ENCODE results near the gene OTOF.

Gene OTOF

DNA sequence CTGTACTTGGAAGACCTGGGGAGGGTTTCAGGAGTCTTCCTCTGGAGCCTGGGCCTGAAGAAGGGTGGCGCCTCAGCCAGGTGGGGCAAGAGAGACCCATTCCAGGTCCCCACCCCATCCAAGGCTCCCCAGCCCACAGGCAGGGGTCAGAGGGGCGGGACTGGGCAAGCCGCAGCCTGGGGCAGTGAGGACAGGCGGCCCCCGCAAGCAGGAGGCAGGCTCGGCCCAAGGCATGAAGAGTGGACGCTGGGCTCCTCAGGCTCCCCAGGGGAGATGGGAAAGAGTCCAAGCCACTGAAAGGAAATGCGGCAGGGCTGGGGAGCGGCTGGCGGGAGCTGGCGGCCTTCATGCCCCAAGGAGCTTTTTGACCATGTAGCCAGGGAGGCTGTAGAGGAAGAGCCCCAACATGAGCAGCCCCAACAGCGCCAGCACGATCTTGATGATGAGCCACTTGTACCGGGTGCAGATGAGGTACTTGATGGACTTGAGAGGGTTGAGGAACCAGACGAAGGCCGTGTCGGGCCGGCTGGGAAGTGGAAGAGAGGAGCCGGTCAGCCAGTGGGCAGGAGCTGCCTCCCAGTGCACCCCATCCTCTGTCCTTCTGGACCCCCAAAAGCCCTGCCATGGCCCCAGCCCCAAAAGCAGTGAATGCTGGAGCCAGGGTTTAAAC is 20.1 kb downstream of the OTOF start:
- Histone ChIP-seq H3K36me3 (ENCODE audit: control insufficient read depth, insufficient read depth, low read length) (no peaks in the 10 kb centered on the region), H3K4me1 (ENCODE audit: control insufficient read depth, insufficient read depth, low read length, poor library complexity, severe bottlenecking) (peaks cover 16% of the 10 kb centered on the region), H3K27ac (ENCODE audit: low read depth, low read length, severe bottlenecking) (no peak overlapping the region), H3K4me3 (ENCODE audit: extremely low read depth, insufficient read depth, low read length, poor library complexity, severe bottlenecking) (no peak overlapping the region), H3K9me3 (ENCODE audit: control insufficient read depth, low read length) (no peaks in the 10 kb centered on the region)
- 91 to 97% methylated on average over 16 to 17 of the region's 19 CpGs for WGBS, 2 experiments (ENCODE audit: insufficient coverage in 2 of 2)

- Histone ChIP-seq H3K9me3 (ENCODE audit: control insufficient read depth, low read length) (no peaks in the 10 kb centered on the region), H3K27ac (ENCODE audit: low read depth, low read length, severe bottlenecking) (no peak overlapping the region), H3K36me3 (ENCODE audit: control insufficient read depth, insufficient read depth, low read length) (no peaks in the 10 kb centered on the region), H3K4me3 (ENCODE audit: extremely low read depth, insufficient read depth, low read length, poor library complexity, severe bottlenecking) (no peak overlapping the region), H3K4me1 (ENCODE audit: control insufficient read depth, insufficient read depth, low read length, poor library complexity, severe bottlenecking) (peaks cover 16% of the 10 kb centered on the region)
- 73% methylated on average over 10 to 11 of the region's 11 CpGs for WGBS, 2 experiments (ENCODE audit: insufficient coverage in 2 of 2)
Observed at GRCh38 chr2:26457251-26457666, 20.7 kb downstream of the OTOF start.

DNA sequence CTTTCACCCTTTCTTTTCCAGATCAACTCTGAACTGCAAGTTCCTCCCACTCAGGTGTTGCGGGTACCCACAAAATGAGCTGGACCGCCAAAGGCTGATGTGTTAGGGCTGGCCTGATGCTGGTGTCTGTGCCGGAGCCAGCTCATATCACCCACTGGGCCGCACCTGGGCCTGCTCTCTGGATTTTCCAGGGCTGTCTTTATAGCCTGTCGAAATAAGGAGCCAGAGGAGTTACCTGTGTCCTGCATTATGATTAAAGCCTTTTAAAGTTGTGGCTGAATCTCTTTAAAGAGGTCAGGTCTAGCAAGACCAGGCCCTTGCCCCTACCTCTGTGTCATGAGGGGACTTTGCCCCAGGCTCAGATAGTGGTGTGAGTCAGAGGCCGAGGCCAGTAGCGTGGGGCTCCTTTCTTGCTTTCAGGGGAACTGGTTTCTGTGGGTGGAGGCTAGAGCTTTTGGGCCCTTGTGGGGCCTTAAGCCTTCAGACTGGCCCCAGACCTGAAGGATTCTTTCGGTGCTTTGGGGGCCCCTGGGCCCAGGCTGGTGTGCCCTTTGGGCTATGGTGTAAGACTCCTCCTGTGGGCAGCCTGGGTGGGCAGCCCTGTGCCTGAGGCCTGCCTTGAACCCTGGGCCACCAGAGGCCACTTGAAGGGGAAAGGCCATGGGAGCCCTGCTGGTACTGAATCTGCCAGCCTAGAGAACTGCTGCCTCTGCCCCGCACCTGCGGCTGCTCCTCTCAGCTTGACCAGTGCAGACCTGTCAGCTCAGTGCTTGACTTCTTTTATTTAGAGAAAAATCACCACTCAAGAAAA is 21.3 kb downstream of the OTOF start:
- WGBS, 2 experiments (ENCODE audit: insufficient coverage in 2 of 2): 97 to 98% methylated on average over 5 to 8 of the region's 10 CpGs
- Histone ChIP-seq H3K36me3 (ENCODE audit: control insufficient read depth, insufficient read depth, low read length) (no peaks in the 10 kb centered on the region), H3K4me3 (ENCODE audit: extremely low read depth, insufficient read depth, low read length, poor library complexity, severe bottlenecking) (no peak overlapping the region), H3K9me3 (ENCODE audit: control insufficient read depth, low read length) (no peaks in the 10 kb centered on the region), H3K27ac (ENCODE audit: low read depth, low read length, severe bottlenecking) (no peak overlapping the region), H3K4me1 (ENCODE audit: control insufficient read depth, insufficient read depth, low read length, poor library complexity, severe bottlenecking) (peaks cover 16% of the 10 kb centered on the region)

- no peaks in the 10 kb centered on the region for H3K36me3 ChIP-seq (ENCODE audit: control insufficient read depth, insufficient read depth, low read length)
- H3K9me3 ChIP-seq (ENCODE audit: control insufficient read depth, low read length): no peaks in the 10 kb centered on the region
- 92 to 94% methylated on average over 15 to 17 of the region's 18 CpGs for WGBS, 2 experiments (ENCODE audit: insufficient coverage in 2 of 2)
- no peak overlapping the region for H3K27ac ChIP-seq (ENCODE audit: low read depth, low read length, severe bottlenecking)
- H3K4me3 ChIP-seq (ENCODE audit: extremely low read depth, insufficient read depth, low read length, poor library complexity, severe bottlenecking): no peak overlapping the region
- H3K4me1 ChIP-seq (ENCODE audit: control insufficient read depth, insufficient read depth, low read length, poor library complexity, severe bottlenecking): peaks cover 16% of the 10 kb centered on the region
Observed at GRCh38 chr2:26455670-26456439, 22.1 kb downstream of the OTOF start.

DNA sequence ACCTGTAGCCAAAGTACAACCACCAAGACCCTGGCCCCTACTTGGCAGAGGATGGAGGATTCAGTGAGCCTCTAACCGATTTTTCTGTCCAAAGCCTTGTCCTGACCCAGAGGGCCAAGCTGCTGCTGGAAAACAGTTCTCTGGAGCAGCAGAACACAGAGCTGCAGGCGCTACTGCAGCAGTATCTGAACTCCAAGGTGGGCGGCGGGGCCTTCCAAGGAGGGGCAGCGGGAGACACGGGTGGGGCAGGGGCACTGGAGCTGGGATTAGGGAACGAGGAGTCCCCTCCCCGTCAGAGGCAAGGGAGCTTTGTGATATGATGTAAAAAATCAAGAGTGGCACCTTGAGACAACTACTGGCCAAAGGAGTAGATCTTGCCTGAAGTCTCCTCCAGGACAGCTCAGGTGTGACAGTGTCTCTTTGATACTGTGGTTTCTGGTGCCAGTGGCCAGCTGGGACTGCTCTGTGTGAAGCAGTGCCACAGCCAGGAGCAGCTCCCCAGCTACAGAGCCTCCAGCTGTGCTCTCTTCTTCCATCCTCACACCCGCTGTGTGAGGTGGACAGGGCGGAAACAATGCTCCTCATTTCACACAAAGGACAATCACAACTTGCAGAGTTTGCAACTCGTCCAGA is 22.8 kb downstream of the OTOF start:
- peaks cover 16% of the 10 kb centered on the region for H3K4me1 ChIP-seq (ENCODE audit: control insufficient read depth, insufficient read depth, low read length, poor library complexity, severe bottlenecking)
- H3K9me3 ChIP-seq (ENCODE audit: control insufficient read depth, low read length): no peaks in the 10 kb centered on the region
- H3K27ac ChIP-seq (ENCODE audit: low read depth, low read length, severe bottlenecking): no peak overlapping the region
- H3K4me3 ChIP-seq (ENCODE audit: extremely low read depth, insufficient read depth, low read length, poor library complexity, severe bottlenecking): no peak overlapping the region
- 84 to 93% methylated on average over 9 to 11 of the region's 11 CpGs for WGBS, 2 experiments (ENCODE audit: insufficient coverage in 2 of 2)
- no peaks in the 10 kb centered on the region for H3K36me3 ChIP-seq (ENCODE audit: control insufficient read depth, insufficient read depth, low read length)

DNA sequence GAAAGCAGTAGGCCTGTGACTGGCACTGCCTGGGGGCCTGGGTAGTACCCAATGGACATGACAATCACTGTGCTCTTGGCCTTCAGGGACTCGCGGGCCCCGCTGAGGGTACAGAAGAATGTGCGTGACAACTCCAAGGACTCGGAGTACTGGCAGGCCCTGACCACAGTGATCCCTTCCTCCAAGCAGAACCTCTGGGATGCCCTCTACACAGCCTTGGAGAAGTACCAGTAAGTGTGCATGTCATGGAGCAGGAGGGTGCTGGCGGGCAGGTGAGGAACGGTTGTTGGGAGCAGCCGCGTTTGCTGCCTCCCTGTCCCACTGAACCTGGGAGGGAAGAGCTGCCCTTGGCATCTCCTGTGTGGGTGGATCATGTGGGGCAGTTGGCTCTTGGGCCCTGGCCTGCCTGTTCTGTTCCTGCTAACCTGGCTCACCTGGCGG is 23.3 kb downstream of the OTOF start:
- H3K36me3 ChIP-seq (ENCODE audit: control insufficient read depth, insufficient read depth, low read length): no peaks in the 10 kb centered on the region
- H3K9me3 ChIP-seq (ENCODE audit: control insufficient read depth, low read length): no peaks in the 10 kb centered on the region
- no peak overlapping the region for H3K4me3 ChIP-seq (ENCODE audit: extremely low read depth, insufficient read depth, low read length, poor library complexity, severe bottlenecking)
- no peak overlapping the region for H3K27ac ChIP-seq (ENCODE audit: low read depth, low read length, severe bottlenecking)
- WGBS, 2 experiments (ENCODE audit: insufficient coverage in 2 of 2): 90 to 98% methylated on average over 9 of the region's 10 CpGs
- H3K4me1 ChIP-seq (ENCODE audit: control insufficient read depth, insufficient read depth, low read length, poor library complexity, severe bottlenecking): peaks cover 16% of the 10 kb centered on the region

GRCh38 chr2:26453421-26454329 is 24.2 kb downstream of the OTOF start:
- Histone ChIP-seq H3K4me1 (ENCODE audit: control insufficient read depth, insufficient read depth, low read length, poor library complexity, severe bottlenecking) (peaks cover 16% of the 10 kb centered on the region), H3K4me3 (ENCODE audit: extremely low read depth, insufficient read depth, low read length, poor library complexity, severe bottlenecking) (no peak overlapping the region), H3K27ac (ENCODE audit: low read depth, low read length, severe bottlenecking) (no peak overlapping the region), H3K9me3 (ENCODE audit: control insufficient read depth, low read length) (no peaks in the 10 kb centered on the region), H3K36me3 (ENCODE audit: control insufficient read depth, insufficient read depth, low read length) (no peaks in the 10 kb centered on the region)
- 82 to 87% methylated on average over 8 to 10 of the region's 11 CpGs for WGBS, 2 experiments (ENCODE audit: insufficient coverage in 2 of 2)

- WGBS, 2 experiments (ENCODE audit: insufficient coverage in 2 of 2): no CpG with 5 or more reads among the region's 1 CpG
- H3K36me3 ChIP-seq (ENCODE audit: control insufficient read depth, insufficient read depth, low read length): no peaks in the 10 kb centered on the region
- H3K4me3 ChIP-seq (ENCODE audit: extremely low read depth, insufficient read depth, low read length, poor library complexity, severe bottlenecking): no peak overlapping the region
- no peaks in the 10 kb centered on the region for H3K9me3 ChIP-seq (ENCODE audit: control insufficient read depth, low read length)
- H3K4me1 ChIP-seq (ENCODE audit: control insufficient read depth, insufficient read depth, low read length, poor library complexity, severe bottlenecking): peaks cover 5% of the 10 kb centered on the region
- H3K27ac ChIP-seq (ENCODE audit: low read depth, low read length, severe bottlenecking): no peak overlapping the region
Observed at GRCh38 chr2:26451700-26452099, 26.2 kb downstream of the OTOF start.

GRCh38 chr2:26450031-26450635 is 27.8 kb downstream of the OTOF start:
- 91 to 95% methylated on average over 10 to 12 of the region's 13 CpGs for WGBS, 2 experiments (ENCODE audit: insufficient coverage in 2 of 2)
- Histone ChIP-seq H3K4me1 (ENCODE audit: control insufficient read depth, insufficient read depth, low read length, poor library complexity, severe bottlenecking) (no peaks in the 10 kb centered on the region), H3K36me3 (ENCODE audit: control insufficient read depth, insufficient read depth, low read length) (no peaks in the 10 kb centered on the region), H3K9me3 (ENCODE audit: control insufficient read depth, low read length) (no peaks in the 10 kb centered on the region), H3K4me3 (ENCODE audit: extremely low read depth, insufficient read depth, low read length, poor library complexity, severe bottlenecking) (no peak overlapping the region), H3K27ac (ENCODE audit: low read depth, low read length, severe bottlenecking) (no peak overlapping the region)
